H9 (cell line): Measurements from ENCODE around the gene RFNG. TPM values are rescaled to one million over a fixed set of nuclear protein-coding genes. Genes with fewer than 3 reads are reported as not detected.

Source experiments
- DNase-seq: peaks from one replicate; pipeline ENCODE4 v3.0.0-alpha.2; 2017
- H2AFZ ChIP-seq: one replicate; pipeline ENCODE4 v1.6.1; 2013; ENCODE audit warnings: mild to moderate bottlenecking, low read length, control low read depth, moderate library complexity
- H2AK5ac ChIP-seq: 2 replicates; pipeline ENCODE4 v1.6.1; 2013; ENCODE audit warnings: low read length, control low read depth, mixed read lengths; ENCODE audit not compliant: insufficient read length
- H2BK120ac ChIP-seq: one replicate; pipeline ENCODE4 v1.6.1; 2013; ENCODE audit warnings: low read depth, mild to moderate bottlenecking, low read length, control low read depth, inconsistent platforms; ENCODE audit not compliant: poor library complexity, severe bottlenecking
- H2BK12ac ChIP-seq: 2 replicates; pipeline ENCODE4 v1.6.1; 2013; ENCODE audit warnings: low read length, control low read depth, mixed read lengths, low read depth; ENCODE audit not compliant: insufficient read length
- H2BK15ac ChIP-seq: 2 replicates; pipeline ENCODE4 v1.6.1; 2013; ENCODE audit warnings: low read depth, low read length, control low read depth
- H2BK20ac ChIP-seq: one replicate; pipeline ENCODE4 v1.6.1; 2013; ENCODE audit warnings: low read depth, mild to moderate bottlenecking, low read length, control low read depth, inconsistent platforms; ENCODE audit not compliant: poor library complexity, severe bottlenecking
- H2BK5ac ChIP-seq: 2 replicates; pipeline ENCODE4 v1.6.1; 2013; ENCODE audit warnings: low read length, control low read depth, mixed read lengths; ENCODE audit not compliant: insufficient read length
- H3K14ac ChIP-seq: 2 replicates; pipeline ENCODE4 v1.6.1; 2013; ENCODE audit warnings: low read length, control low read depth; ENCODE audit not compliant: insufficient read depth
- H3K18ac ChIP-seq: 2 replicates; pipeline ENCODE4 v1.6.1; 2013; ENCODE audit warnings: low read depth, mild to moderate bottlenecking, mixed read lengths, low read length, control low read depth; ENCODE audit not compliant: insufficient read length
- H3K23ac ChIP-seq: 2 replicates; pipeline ENCODE4 v1.6.1; 2013; ENCODE audit warnings: low read length, control low read depth, mixed read lengths, low read depth; ENCODE audit not compliant: insufficient read length
- H3K23me2 ChIP-seq: 2 replicates; pipeline ENCODE4 v1.6.1; 2013; ENCODE audit warnings: low read depth, mild to moderate bottlenecking, mixed read lengths, low read length, control low read depth; ENCODE audit not compliant: insufficient read length, poor library complexity, severe bottlenecking
- H3K27ac ChIP-seq: 2 replicates; pipeline ENCODE4 v1.5.1; 2013; ENCODE audit warnings: low read length, control low read depth, mixed read lengths, low read depth; ENCODE audit not compliant: insufficient read length
- H3K27me3 ChIP-seq: 2 replicates; pipeline ENCODE4 v1.6.1; 2013; ENCODE audit warnings: low read length, control low read depth, inconsistent platforms; ENCODE audit not compliant: insufficient read depth
- H3K4ac ChIP-seq: 2 replicates; pipeline ENCODE4 v1.6.1; 2013; ENCODE audit warnings: low read depth, mild to moderate bottlenecking, control low read depth, inconsistent platforms, low read length, moderate library complexity
- H3K4me1 ChIP-seq: 2 replicates; pipeline ENCODE4 v1.6.1; 2013; ENCODE audit warnings: low read length, control low read depth, inconsistent platforms; ENCODE audit not compliant: insufficient read depth
- H3K4me2 ChIP-seq: 2 replicates; pipeline ENCODE4 v1.6.1; 2013; ENCODE audit warnings: low read length, control low read depth, mixed read lengths; ENCODE audit not compliant: insufficient read length, insufficient read depth
- H3K56ac ChIP-seq: 2 replicates; pipeline ENCODE4 v1.6.1; 2013; ENCODE audit warnings: low read depth, mild to moderate bottlenecking, mixed read lengths, low read length, control low read depth; ENCODE audit not compliant: insufficient read length
- H3K79me1 ChIP-seq: 2 replicates; pipeline ENCODE4 v1.6.1; 2013; ENCODE audit warnings: low read depth, mild to moderate bottlenecking, moderate library complexity, low read length, control low read depth, inconsistent platforms; ENCODE audit not compliant: insufficient read depth, poor library complexity, severe bottlenecking
- H3K79me2 ChIP-seq: 2 replicates; pipeline ENCODE4 v1.6.1; 2013; ENCODE audit warnings: low read length, control low read depth, inconsistent platforms; ENCODE audit not compliant: insufficient read depth
- H3K9ac ChIP-seq: 2 replicates; pipeline ENCODE4 v1.6.1; 2013; ENCODE audit warnings: low read length, control low read depth, mixed read lengths; ENCODE audit not compliant: insufficient read length; ENCODE audit errors: extremely low read depth
- H3K9me3 ChIP-seq: one replicate; pipeline ENCODE4 v1.6.1; 2013; ENCODE audit warnings: low read depth, low read length, inconsistent platforms; ENCODE audit not compliant: control insufficient read depth
- H3T11ph ChIP-seq: one replicate; pipeline ENCODE4 v1.6.1; 2013; ENCODE audit warnings: mild to moderate bottlenecking, low read length, control low read depth, inconsistent platforms
- H4K20me1 ChIP-seq: one replicate; pipeline ENCODE4 v1.6.1; 2013; ENCODE audit not compliant: control insufficient read depth, insufficient read length, insufficient read depth
- H4K5ac ChIP-seq: 2 replicates; pipeline ENCODE4 v1.6.1; 2013; ENCODE audit warnings: low read depth, mild to moderate bottlenecking, mixed read lengths, low read length, control low read depth; ENCODE audit not compliant: insufficient read length
- H4K8ac ChIP-seq: replicated peaks from 2 replicates; pipeline ENCODE4 v1.6.1; 2013; ENCODE audit warnings: low read length, control low read depth, mixed read lengths, low read depth; ENCODE audit not compliant: insufficient read length
- H4K91ac ChIP-seq: 2 replicates; pipeline ENCODE4 v1.6.1; 2013; ENCODE audit warnings: low read depth, mild to moderate bottlenecking, moderate library complexity, mixed read lengths, low read length, control low read depth; ENCODE audit not compliant: insufficient read length
- H3K27ac Mint-ChIP-seq, 3 experiments: 2 replicates in 2 of 3; 3 replicates in 1 of 3; pipeline ENCODE4 v1.8.0; 2020 to 2021; ENCODE audit warnings: mixed read lengths in 3 of 3, mild to moderate bottlenecking in 1 of 3, moderate library complexity in 1 of 3
- H3K27me3 Mint-ChIP-seq: 2 replicates; pipeline ENCODE4 v1.8.0; 2021; ENCODE audit warnings: low read depth, mild to moderate bottlenecking, moderate library complexity, mixed read lengths
- H3K36me3 Mint-ChIP-seq, 3 experiments: 2 replicates in 2 of 3; 3 replicates in 1 of 3; pipeline ENCODE4 v1.8.0; 2020 to 2021; ENCODE audit warnings: low read depth in 3 of 3, mixed read lengths in 3 of 3; ENCODE audit not compliant: insufficient read depth in 1 of 3
- H3K4me1 Mint-ChIP-seq, 2 experiments: 2 replicates each; pipeline ENCODE4 v1.8.0; 2020; ENCODE audit warnings: mixed read lengths in 2 of 2
- H3K4me3 Mint-ChIP-seq, 2 experiments: 2 replicates in 1 of 2; 3 replicates in 1 of 2; pipeline ENCODE4 v1.8.0; 2020 to 2021; ENCODE audit warnings: mild to moderate bottlenecking in 2 of 2, mixed read lengths in 2 of 2, moderate library complexity in 1 of 2
- H3K9me3 Mint-ChIP-seq, 2 experiments: 2 replicates in 1 of 2; 3 replicates in 1 of 2; pipeline ENCODE4 v1.8.0; 2020; ENCODE audit warnings: mild to moderate bottlenecking in 2 of 2, mixed read lengths in 2 of 2, moderate library complexity in 1 of 2
- WGBS: extraction: QIAGEN DNeasy Blood & Tissue Kit; methylation state at CpG from one replicate; pipeline ENCODE4 v1.1.7; 2013; ENCODE audit warnings: missing lambda C conversion rate, low lambda C conversion rate, mixed read lengths; ENCODE audit not compliant: insufficient read length; ENCODE audit errors: extremely low coverage; 5-methylcytosine and 5-hydroxymethylcytosine counted together
- total RNA-seq: library from RNA; stranded (reverse); gene quantifications from 2 replicates; pipeline ENCODE4 v1.2.1, GENCODE V29; 2021
- TF ChIP-seq, protein P1 (sequence below): fragments of 200-600 bp; sonication (generic); conservative IDR thresholded peaks from 3 replicates; pipeline ENCODE4 v1.8.0; 2021; ENCODE audit warnings: antibody characterized with exemption, mild to moderate bottlenecking

Gene RFNG
- total RNA-seq, 1 experiment from 2014 or later = 34.0 TPM

DNA sequence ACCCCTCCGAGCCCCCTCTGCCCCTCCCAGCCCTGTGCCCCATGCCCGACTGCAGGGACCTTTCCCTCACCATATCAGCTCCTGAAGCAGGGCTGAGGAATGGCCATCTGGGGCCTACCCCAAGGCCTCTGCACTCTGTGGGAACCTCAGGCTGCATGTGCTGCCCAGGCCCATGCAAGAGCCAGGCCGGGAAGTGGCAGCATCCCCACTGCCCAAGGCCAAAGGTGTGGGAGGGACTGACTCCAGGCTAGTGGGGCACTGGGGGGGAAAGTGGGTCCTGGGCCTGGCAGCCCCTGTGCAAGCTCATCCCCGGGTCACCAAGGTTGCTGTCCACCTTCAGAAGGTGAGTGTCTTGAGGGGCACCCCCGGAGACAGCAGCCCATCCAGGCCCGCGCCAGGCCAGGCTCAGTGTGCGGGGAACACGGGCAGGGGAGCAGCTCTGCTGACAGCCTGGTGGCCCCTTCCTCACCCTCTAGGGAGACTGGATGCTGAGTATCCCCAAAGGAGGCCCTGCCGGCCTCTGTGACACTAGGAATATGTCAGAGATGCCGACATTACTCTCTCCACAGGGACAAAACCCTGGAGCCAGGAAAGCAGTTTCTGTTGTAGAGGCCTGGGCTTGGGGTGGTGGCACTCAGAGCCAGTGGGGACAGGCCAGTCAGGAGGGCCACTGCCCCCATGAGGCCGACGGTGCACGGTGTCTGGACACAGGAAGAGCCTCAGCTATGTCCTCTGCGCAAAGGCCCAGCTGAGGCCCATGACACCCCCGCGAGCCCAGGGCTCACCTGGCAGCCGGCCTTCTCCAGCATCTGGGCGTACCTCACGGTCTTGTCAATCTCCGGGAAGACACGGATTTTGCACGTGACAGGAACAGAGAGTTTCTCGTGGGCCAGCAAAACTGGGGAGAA lies 10.7 kb upstream of the RFNG start:
- WGBS = no CpG with 5 or more reads among the region's 24 CpGs
- H3K4me1 ChIP-seq = no peaks in the 10 kb centered on the region
- H2BK20ac ChIP-seq = no peak overlapping the region
- Mint-ChIP-seq H3K27ac (no peak overlapping the region), H3K27me3 (peaks cover 4% of the 10 kb centered on the region; the same call in 1 of the 2 replicates), H3K4me1 (peaks cover 4 to 5% of the 10 kb centered on the region in 2 experiments), H3K4me3 (peak overlapping the region in 1 of 2 experiments; percentile 15; a peak in 1 of 5 replicates), H3K9me3 (no peaks in the 10 kb centered on the region; a peak in 1 of 5 replicates), H3K36me3 (peaks cover 4 to 23% (median 21%) of the 10 kb centered on the region in 3 experiments)
- no peak overlapping the region for H2BK15ac ChIP-seq
- no peak overlapping the region for H3K56ac ChIP-seq
- no peak overlapping the region for H3K4ac ChIP-seq
- TF ChIP-seq, protein P1, sequence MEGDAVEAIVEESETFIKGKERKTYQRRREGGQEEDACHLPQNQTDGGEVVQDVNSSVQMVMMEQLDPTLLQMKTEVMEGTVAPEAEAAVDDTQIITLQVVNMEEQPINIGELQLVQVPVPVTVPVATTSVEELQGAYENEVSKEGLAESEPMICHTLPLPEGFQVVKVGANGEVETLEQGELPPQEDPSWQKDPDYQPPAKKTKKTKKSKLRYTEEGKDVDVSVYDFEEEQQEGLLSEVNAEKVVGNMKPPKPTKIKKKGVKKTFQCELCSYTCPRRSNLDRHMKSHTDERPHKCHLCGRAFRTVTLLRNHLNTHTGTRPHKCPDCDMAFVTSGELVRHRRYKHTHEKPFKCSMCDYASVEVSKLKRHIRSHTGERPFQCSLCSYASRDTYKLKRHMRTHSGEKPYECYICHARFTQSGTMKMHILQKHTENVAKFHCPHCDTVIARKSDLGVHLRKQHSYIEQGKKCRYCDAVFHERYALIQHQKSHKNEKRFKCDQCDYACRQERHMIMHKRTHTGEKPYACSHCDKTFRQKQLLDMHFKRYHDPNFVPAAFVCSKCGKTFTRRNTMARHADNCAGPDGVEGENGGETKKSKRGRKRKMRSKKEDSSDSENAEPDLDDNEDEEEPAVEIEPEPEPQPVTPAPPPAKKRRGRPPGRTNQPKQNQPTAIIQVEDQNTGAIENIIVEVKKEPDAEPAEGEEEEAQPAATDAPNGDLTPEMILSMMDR = no peak; the same call in 2 of the 3 replicates
- no peaks in the 10 kb centered on the region for H3K9me3 ChIP-seq
- no peak overlapping the region for H4K91ac ChIP-seq
- H2BK5ac ChIP-seq = no peak overlapping the region
- no peak overlapping the region for H2AFZ ChIP-seq
- no peak overlapping the region for H3T11ph ChIP-seq
- H3K27ac ChIP-seq = no peak overlapping the region
- H3K79me2 ChIP-seq = no peaks in the 10 kb centered on the region
- no peak overlapping the region for H4K8ac ChIP-seq
- no peaks in the 10 kb centered on the region for H3K79me1 ChIP-seq
- H3K14ac ChIP-seq = no peak overlapping the region
- no peak overlapping the region for H2BK120ac ChIP-seq
- no peak overlapping the region for H3K4me2 ChIP-seq
- no peak overlapping the region for H3K23ac ChIP-seq
- H3K23me2 ChIP-seq = peaks cover 15% of the 10 kb centered on the region
- no peaks in the 10 kb centered on the region for H4K20me1 ChIP-seq
- no peak overlapping the region for H3K9ac ChIP-seq
- no peak overlapping the region for H3K18ac ChIP-seq
- no peak overlapping the region for H2AK5ac ChIP-seq
- no peak overlapping the region for H4K5ac ChIP-seq
- H2BK12ac ChIP-seq = no peak overlapping the region
- DNase-seq = no peak
- H3K27me3 ChIP-seq = no peaks in the 10 kb centered on the region
